Esophagus squamous epithelium (tissue), 4 donors: Measurements from ENCODE around the gene MED23.

Source experiments
- CTCF ChIP-seq, 6 experiments: fragments of 450-650 bp in 4 of 6; fragments of 200-600 bp in 2 of 6; sonication (generic) in 2 of 6; IDR thresholded peaks; one replicate each; pipeline ENCODE4 v1.5.1; 2016 to 2019; ENCODE audit warnings: antibody characterized with exemption in 6 of 6, mild to moderate bottlenecking in 4 of 6, moderate library complexity in 4 of 6
- POLR2A ChIP-seq, 4 donors: fragments of 450-650 bp; IDR thresholded peaks; one replicate each; pipeline ENCODE4 v1.6.1; 2017; ENCODE audit warnings: antibody characterized with exemption in 4 of 4, mild to moderate bottlenecking in 4 of 4, moderate library complexity in 3 of 4

DNA sequence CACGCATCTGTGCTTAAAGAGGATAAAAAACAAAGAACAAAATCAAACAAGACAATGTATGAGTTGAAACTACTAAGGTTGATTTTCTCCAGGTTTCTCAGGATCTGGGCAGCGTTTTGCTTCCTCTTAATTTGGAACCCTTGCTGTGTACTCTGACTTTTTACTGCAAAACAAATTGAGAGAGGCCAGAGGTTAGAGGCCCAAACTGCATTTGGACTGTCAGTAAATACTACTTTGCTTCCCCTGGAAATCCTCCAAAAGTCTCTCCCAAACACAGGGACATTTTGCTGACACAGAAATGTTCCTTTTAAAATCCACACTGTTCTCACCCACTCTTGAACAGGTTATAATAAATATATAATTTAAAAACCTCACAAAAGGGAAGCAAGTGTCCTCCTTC, 53.9 kb downstream of the MED23 start:
- no peak for TF ChIP-seq POLR2A (IDR thresholded peaks at IDR 0.05)
- no peak for TF ChIP-seq CTCF (IDR thresholded peaks at IDR 0.05)
